T follicular helper cell (primary cell): ENCODE measurements around the gene MSN.
"Not testable (repeated sequence)": the region's sequence is repeated elsewhere in the genome, so short reads cannot be mapped to it uniquely, and the experiment has no call there.

Experiments
- DNase-seq: peaks from one replicate; pipeline ENCODE4 v3.0.0-alpha.2; 2020; ENCODE audit warnings: low read depth
- total RNA-seq, 2 experiments: gene quantifications; one replicate each; lab custom pipeline; 2026; lab: John Stamatoyannopoulos, UW

The MSN gene
- total RNA-seq: 758 to 1,002 reads per million in 2 experiments

- peak; percentile 51 for DNase-seq
These were observed at the start of gene MSN for GRCh38 chrX:65667503-65668376. TSS of gene MSN (plus strand) at chrX:65667654. CDS start at chrX:65667842, 188 bp downstream.

DNA sequence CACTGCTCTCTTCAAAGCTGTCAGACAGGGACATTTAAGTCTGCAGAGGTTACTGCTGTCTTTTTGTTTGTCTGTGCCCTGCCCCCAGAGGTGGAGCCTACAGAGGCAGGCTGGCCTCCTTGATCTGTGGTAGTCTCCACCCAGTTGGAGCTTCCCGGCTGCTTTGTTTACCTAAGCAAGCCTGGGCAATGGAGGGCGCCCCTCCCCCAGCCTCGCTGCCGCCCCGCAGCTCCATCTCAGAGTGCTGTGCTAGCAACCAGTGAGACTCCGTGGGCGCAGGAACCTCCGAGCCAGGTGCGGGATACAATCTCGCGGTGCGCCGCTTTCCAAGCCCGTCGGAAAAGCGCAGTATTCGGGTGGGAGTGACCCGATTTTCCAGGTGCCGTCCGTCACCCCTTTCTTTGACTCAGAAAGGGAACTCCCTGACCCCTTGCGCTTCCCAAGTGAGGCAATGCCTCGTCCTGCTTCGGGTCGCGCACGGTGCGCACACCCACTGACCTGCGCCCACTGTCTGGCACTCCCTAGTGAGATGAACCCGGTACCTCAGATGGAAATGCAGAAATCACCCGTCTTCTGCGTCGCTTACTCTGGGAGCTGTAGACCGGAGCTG lies 47.3 kb upstream of the MSN start:
- not testable (repeated sequence) for DNase-seq

GRCh38 chrX:65630771-65631170 lies 36.7 kb upstream of the MSN start:
- no peak for DNase-seq

- no peak for DNase-seq
These were observed 33.6 kb upstream of the MSN start for GRCh38 chrX:65633826-65634225.

GRCh38 chrX:65634732-65635131 lies 32.7 kb upstream of the MSN start:
- no peak for DNase-seq

GRCh38 chrX:65635378-65635777 lies 32.1 kb upstream of the MSN start:
- DNase-seq: no peak

GRCh38 chrX:65635822-65636221 lies 31.6 kb upstream of the MSN start:
- no peak for DNase-seq

DNA sequence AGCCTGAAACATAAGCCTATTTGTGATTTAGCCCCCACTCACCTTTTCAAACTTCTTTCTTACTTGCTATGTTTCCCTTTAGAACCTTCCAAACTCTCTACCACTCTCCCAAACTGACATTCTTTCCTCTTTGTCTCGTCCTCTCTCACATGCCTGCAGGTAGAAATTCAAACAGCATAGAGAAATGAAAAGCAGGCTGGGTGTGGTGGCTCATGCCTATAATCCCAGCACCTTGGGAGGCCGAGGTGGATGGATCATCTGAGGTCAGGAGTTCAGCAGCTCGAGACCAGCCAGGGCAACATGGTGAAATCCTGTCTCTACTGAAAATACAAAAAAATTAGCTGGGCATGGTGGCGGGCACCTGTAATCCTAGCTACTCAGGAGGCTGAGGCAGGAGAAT lies 31.2 kb upstream of the MSN start:
- not testable (repeated sequence) for DNase-seq

DNA sequence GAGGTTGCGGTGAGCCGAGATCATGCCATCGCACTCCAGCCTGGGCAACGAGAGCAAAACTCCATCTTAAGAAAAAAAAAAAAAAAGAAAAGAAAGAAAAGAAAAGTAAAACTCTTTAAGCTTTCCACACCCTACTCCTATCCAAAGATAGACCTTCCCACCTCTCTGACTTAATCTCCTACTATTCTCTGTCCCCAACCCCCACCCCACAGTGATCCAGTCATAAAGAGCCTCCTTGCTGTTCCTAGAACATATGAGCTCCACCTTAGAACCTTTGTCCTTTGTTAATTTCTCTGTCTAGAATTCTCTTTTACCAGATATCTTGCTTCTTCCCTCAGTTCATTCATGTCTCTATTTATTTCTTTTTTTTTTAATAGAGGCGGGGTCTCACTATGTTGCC lies 30.1 kb upstream of the MSN start:
- DNase-seq: no peak

DNA sequence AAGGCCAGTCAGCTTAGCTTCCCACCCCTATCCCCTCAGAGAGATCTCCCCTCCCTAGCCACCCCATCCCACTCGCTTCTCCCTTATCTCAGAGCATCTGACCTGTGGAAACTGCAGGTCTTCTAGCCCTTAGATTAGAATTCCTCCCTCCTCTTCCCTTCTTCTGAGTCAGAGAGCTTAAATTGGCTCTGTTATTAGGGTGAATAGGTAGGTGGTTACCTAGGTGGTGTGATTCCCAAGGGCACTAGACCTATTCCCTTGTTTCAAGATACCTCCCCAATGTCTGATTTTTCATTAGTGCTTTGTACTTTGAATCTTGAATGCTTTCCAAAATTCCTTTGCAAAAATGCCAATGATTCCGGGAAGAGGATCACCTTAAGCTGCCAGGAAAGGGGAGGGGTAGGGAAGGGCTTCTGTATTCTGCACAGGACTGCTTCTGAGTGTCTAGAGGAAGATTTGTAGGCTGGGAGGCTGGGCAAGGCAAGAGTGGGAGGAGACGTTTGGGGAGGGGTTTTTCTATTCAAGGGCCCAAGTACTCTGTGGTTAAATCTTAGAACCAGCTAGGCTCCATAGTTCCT lies 24.5 kb upstream of the MSN start:
- DNase-seq: no peak

DNA sequence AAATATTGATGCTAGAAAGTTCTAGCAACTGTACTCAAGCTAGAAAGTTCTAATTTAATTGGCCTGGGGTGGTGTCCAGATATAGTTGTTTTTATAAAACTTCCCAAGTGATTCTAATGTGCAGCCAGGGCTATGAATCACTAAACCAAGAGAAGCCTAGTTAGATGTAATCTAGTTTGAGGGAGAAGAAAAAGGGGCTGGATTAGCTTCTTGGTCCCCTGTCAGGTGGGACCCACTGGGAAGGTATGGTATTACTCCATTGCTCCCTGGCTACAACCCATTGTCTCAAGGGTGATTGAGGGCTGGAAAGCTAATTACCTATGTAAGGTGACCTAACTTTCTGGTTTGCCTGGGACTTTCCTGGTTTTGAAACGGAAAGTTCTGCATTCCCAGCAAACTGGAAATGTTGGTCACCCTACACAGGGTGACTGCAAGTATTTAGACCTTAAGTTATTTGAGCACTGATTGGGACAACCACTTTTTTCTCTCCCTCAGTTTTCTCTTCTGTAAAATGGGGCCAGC lies 23.9 kb upstream of the MSN start:
- DNase-seq: no peak

- DNase-seq: no peak
These were observed 22.7 kb upstream of the MSN start for GRCh38 chrX:65644621-65645289.

- DNase-seq: no peak
These were observed 19.7 kb upstream of the MSN start for GRCh38 chrX:65647801-65648200.

DNA sequence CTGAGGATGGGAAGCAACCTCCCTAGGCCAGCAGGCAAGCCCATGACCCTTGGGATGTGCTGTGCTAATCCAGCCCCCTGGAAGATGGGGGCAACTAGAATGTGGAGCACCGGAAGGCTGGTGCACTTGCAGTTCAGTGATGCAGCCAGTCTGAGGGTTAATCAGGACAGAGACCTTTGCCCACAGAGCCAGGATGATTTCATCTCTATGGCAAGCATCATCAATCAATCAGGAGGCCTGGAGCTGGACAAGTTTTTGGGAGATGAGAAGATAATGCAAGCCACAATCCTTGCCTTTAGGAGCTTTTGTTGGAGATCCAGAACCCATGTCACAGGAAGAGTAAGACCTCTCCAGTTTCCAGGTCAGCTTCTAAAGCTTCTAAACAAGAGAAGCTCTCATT lies 15.4 kb upstream of the MSN start:
- no peak for DNase-seq

GRCh38 chrX:65657009-65657441 lies 10.4 kb upstream of the MSN start:
- DNase-seq: not testable (repeated sequence)

DNA sequence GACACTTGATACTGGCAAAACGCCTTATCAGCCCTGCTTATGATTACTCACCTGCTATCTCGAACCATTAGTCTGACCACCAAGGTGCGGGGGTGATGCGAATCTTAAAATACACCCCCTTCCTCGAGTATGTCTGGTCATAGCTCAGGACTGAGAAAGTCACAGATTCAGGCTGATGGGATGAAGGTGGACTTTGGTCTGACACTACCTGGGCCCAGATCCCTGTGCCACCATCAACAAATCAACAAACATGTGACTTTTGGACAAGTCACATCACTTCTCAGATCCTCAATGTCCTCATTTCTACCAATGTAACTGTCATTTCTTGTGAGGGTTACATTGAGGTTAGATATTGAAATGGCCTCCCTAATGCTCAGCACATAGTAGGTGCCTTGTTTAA lies 9.8 kb upstream of the MSN start:
- no peak for DNase-seq

- no peak for DNase-seq
These were observed 9.2 kb upstream of the MSN start for GRCh38 chrX:65658229-65658628.

- DNase-seq: no peak
These were observed 324 bp upstream of the MSN start for GRCh38 chrX:65667157-65667502.

DNA sequence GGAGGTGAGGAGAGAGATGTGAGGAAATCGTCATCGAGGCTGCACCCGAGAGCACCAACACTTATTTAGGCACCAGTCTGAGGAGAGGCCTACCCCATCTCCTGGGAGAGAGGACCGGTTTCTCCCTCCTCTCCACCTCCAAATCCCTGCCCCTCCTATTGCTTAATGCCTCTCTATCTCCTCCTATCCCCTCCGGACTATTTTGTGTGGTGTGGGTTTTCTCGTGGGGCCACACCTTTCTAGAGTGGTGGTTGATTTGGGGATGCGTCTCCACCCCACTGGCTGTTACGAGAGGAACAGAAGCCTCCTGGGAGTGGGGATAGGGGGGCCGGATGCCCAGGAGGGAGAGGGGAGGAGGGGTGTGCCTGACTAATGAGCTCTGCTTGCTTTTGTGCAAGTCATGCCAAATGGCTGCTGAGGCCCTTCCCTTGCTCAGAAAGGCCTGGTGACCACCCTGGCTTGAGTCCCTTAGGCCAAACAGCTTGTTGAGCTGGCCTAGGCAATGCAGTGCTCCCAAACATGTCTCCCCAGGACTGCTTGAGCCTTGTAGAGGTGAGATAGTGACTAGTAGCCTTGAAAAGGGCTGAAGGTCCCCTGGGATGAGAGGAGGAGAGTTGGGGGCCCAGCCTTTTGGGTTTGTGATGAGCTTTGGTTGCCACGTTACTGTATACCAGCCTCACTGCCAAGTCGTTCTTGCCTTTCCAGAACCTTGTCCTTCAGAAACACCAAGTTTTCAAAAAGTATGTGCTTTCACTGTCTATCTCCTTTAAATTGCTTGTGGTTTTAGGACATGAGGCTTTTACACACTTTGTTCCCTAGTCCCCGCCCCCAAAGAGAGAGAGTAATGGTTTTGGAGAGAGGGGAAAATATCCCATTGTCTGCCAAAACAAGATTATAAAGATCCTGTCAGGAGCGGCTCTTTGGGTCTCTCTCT lies 1.2 kb downstream of the MSN start:
- DNase-seq: peak; percentile 41

GRCh38 chrX:65671286-65671685 lies 3.8 kb downstream of the MSN start:
- DNase-seq: no peak

- no peak for DNase-seq
These were observed 4.5 kb downstream of the MSN start for GRCh38 chrX:65671966-65672365.
